NCI-H2081 treated with DMSO at 0.1 percent for 48 hours (cell line): ENCODE data around the gene VAT1L.

Experiments
- DNase-seq: peaks from one replicate; lab custom pipeline; 2025; lab: John Stamatoyannopoulos, UW

Gene VAT1L

GRCh38 chr16:77788181-77789084 is at the start of gene VAT1L:
TSS of gene VAT1L (plus strand) at chr16:77788564. CDS start at chr16:77788683, 119 bp downstream.
- no peak for DNase-seq

- no peak for DNase-seq
Measured at GRCh38 chr16:77738706-77739558, 49.4 kb upstream of the VAT1L start.

DNA sequence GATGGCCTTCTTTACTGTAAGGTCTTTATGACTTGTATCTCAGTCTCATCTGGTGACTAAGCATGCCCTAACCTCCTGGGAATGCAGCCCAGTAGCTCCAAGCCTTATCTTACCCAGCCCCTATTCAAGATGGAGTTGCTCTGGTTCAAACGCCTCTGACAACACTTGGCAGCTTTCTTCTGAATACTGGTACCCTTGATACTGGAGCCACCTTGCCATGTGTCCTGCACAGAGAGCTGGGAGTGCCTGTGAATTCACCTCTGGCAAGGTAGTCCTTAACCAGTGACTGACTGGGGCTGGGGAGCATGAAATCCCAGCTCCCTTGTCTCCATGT is 48.8 kb upstream of the VAT1L start:
- DNase-seq: no peak

- no peak for DNase-seq
Measured at GRCh38 chr16:77744141-77744540, 44.2 kb upstream of the VAT1L start.

DNA sequence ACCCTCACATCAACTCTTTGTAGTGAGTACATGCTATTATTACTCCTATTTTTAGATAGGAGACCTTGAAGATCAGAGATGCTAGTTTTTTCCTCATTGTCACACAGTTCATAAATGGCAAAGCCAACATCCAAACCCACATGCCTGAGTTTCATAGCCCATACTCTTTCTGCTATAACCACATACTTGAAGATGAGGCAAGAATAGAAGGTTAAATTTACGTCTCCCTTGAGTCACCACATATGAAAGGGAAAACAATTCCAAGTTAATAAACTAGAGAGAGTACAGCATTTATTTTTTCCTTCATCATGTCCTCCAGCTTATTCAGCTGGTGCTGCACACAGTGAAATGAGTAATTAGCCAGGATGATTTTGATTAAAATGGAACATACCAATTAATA is 42.4 kb upstream of the VAT1L start:
- no peak for DNase-seq

- DNase-seq: no peak
Measured at GRCh38 chr16:77748421-77749005, 39.9 kb upstream of the VAT1L start.

GRCh38 chr16:77749415-77749814 is 38.9 kb upstream of the VAT1L start:
- DNase-seq: no peak

GRCh38 chr16:77758046-77758445 is 30.3 kb upstream of the VAT1L start:
- no peak for DNase-seq

DNA sequence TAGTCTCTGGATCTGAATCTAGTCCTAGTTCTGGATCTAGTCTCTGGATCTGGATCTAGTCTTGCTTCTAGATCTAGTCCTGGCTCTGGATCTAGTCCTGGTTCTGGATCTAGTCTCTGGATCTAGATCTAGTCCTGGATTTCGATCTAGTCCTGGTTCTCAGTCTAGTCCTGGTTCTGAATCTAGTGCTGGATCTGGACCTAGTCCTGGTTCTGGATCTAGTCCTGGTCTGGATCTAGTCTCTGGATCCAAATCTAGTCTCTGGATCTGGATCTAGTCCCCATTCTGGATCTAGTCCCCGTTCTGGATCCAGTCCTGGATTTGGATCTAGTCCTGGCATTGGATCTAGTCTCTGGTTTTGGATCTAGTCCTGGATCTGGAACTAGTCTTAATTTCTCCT is 29.9 kb upstream of the VAT1L start:
- no peak for DNase-seq

DNA sequence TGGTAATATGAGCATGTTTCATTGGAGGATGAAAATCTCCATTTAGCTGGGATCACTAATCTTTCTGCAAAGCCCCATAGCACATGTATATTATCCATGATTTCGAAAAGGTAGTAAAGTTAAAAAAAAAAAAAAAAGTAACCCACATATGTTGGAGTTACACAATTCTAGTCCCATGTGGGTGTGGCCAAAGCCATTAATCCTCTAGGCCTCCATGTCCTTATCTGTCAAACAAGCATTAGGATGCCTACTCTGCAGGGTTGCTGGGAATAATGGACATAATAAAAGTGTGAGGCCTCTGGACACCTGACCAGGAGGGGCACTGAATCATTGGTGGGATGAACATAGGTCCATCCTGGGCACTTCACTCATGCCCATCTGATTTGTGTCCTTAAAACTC is 29.2 kb upstream of the VAT1L start:
- DNase-seq: no peak

DNA sequence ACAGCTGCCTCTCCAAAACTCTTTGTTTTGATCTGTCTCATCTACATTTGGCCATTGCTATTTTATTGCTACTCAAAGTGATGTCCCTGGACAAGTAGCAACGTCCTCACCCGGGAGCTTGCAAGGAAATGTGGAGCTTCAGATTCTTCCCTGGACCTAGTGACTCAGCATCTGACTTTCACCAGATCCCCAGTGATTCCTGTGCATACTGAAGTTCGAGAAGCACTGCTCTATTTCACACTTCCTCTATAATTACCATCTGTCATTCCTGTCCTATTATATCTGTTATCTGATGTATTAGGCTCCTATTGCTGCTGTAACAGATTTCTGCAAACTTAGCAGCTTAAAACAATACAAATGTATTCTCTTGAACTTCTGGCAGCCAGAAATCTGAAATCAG is 28.5 kb upstream of the VAT1L start:
- DNase-seq: no peak

- DNase-seq: no peak
Measured at GRCh38 chr16:77760800-77761199, 27.6 kb upstream of the VAT1L start.

DNA sequence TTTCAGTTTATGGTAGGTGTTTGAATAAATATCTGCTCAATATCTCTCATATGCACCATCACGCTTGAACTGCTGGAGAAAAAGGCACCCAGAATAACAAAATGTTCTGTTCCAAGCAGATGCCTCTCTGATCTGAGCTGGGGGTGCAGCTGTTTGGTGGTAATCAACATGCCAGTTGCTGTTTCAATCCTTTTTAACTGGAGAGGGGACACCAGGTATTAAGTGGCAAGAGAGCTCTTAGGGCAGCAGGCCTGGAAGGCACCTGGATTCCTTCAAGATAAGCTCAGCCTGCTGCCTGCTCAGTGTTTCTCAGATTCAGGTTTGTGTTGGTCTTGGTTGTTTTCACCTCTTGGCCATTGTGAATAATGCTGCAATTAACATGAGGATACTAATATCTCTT is 27.2 kb upstream of the VAT1L start:
- no peak for DNase-seq

DNA sequence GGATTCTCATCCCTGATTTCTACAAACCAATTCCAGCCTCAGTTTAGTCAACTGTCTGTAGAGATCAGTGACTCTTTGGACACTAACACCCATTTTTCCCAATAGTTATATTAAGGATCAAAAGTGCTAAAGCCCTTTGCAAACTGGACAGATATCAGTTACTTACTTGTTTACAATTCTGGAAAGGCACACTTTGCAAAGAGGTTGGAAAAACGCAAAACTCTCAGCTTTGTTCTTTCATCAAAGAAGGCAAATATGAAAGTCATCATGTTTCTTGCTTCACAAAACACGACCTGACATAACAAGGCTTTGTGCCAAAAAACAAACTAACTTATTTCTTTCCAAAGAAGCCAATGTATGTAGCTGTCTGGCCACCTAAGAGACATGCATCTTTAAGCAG is 26.1 kb upstream of the VAT1L start:
- DNase-seq: no peak

DNA sequence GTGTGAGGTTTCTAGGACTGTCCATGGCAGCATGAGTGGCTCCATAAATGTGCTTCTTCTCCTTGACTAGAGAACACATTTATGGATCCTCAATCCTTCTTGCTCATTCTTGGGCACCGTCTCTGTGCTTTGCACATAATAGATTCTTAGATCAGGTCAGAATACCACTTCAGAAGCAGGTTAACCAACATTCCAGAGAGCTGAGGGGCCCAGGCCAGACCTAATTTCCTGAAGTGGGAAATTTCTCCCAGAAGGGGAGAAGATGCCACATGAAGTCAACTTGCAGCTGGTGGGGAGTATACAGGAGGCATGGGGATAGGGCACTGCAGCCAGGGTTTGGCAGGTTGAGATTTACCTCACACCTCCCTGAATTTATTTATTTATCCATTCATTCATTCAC is 24.4 kb upstream of the VAT1L start:
- no peak for DNase-seq

- no peak for DNase-seq
Measured at GRCh38 chr16:77767211-77767610, 21.2 kb upstream of the VAT1L start.

DNA sequence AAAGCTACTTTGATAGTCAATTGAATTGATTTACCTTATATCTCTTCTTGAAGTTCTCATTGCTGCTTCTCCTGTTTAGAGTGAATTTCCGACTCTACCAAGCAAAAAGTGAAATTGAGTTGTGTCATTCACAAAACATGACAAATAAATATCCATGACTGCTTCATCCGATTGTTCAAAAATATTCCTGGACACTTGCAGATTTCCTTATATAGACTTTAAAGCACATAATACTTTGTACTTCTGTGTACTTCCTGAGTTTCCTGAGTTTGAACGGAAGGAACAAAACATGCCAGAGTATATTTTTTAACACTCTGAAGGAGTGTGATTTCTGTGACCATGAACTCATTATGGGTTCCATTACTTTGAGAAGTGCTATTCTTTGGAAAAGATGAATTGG is 20.5 kb upstream of the VAT1L start:
- DNase-seq: no peak

GRCh38 chr16:77775911-77776909 is 12.2 kb upstream of the VAT1L start:
- no peak for DNase-seq

GRCh38 chr16:77777745-77778144 is 10.6 kb upstream of the VAT1L start:
- DNase-seq: no peak

DNA sequence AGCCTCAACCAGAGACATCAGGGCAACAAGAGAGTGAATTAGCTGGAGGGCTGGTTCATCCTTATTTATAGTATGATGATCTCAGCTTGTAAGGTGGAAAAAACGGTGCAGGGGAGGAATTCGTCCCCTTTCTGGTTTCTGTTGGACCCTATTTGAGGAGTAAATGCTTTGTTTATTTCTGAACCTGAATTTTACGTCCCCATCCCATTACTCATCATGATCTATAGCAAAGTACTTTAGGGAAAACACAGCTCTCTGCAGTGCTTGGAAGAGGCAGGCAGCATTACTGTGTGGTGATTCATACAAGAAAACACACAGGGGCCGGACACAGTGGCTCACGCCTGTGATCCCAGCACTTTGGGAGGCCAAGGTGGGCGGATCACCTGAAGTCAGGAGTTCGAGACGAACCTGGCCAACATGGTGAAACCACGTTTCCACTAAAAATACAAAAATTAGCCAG is 8.0 kb upstream of the VAT1L start:
- no peak for DNase-seq

GRCh38 chr16:77781091-77781490 is 7.3 kb upstream of the VAT1L start:
- DNase-seq: no peak

GRCh38 chr16:77782694-77783093 is 5.7 kb upstream of the VAT1L start:
- DNase-seq: no peak
